NCI-H2107 (cell line): ENCODE measurements around the gene NDUFAF5.

Experiments
- DNase-seq: peaks from one replicate; lab custom pipeline; 2025; lab: John Stamatoyannopoulos, UW

Gene NDUFAF5

DNA sequence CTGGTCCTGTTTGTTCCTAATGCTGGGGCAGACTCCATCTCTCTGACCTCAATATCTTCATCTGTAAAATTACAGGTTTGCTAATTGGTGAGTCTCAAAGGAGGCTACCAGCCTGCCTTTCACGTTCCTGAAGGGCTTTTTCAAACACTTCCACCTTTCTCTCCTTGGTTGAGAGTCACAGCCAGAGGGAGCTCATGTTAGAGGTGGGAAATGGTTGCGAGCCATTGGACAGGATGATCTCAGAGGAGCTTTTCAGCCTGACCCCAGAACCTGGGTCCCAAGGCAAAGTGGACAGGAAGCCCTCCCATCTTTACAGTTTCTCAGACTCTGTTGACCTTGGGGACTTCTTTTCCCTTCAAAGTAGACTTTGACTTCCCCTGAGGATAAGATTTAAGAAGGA, 37.6 kb downstream of the NDUFAF5 start:
- DNase-seq = no peak

GRCh38 chr20:13824459-13824858, 39.6 kb downstream of the NDUFAF5 start:
- DNase-seq = no peak

- no peak for DNase-seq
Observed at GRCh38 chr20:13825465-13825864, 40.6 kb downstream of the NDUFAF5 start.

DNA sequence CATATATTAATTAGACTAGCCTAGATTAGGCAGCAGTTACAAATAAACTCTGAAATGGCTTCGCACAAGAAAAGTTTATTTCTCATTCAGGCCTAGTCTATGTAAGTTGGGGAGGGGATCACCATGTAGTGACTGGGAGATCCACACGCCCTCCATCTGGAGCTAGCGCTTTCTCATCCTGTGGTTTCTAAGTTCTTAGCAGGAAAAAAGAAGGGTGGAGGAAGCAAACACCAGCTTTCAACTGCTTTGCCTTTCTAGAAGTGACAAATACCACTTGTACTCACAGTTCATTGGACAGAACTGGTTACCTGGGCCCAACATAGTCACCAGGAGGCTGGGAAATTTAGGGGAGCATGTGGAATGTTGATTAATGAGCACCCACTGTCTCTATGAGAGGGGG, 46.6 kb downstream of the NDUFAF5 start:
- DNase-seq = no peak

DNA sequence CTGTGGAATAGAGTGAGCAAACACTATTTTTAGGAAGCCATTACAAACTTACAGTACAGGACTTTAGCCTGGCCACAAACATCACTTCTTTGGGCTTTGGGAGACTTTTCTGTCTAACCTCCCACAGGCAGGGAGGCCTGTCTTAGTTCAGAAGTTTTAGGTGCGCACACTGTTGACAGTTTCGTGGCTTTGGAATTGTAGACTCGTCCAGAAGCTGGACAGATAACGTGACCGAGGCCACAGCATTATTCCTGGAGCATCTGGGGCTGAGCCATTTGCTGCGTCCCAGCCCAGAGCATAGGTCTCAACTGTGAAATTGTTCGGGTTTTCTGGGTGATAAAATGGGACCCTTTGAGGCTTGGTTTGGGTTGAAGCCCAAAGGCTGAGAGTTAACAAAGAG, 53.8 kb downstream of the NDUFAF5 start:
- no peak for DNase-seq

DNA sequence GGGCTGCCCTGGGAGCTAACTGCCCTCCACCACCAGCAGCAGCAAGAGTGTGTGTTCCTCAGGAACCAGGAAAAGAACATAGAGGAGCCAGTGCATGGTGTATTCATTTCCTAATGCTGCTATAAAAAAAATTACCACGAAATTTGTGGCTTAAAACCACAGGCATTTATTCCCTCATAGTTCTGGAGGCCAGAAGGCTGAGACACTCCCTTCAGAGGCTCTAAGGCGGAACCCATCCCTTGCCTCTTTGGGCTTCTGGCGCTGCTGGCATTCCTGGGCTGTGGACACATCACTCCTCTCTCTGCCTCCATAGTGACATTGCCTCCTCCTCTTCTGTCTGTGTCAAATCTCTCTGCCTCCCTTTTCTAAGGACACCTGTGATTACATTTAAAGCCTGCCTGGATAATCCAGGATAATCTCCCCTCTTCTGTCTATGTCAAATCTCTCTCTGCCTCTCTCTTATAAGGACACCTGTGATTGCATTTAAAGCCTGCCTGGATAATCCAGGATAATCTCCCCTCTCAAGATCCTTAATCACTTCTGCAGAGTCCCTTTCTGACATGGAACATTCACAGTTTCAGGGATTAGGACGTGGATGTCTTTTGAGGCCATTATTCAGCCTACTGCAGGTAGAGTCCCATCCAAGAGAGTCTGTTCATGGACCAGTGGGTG, 54.7 kb downstream of the NDUFAF5 start:
- no peak for DNase-seq

DNA sequence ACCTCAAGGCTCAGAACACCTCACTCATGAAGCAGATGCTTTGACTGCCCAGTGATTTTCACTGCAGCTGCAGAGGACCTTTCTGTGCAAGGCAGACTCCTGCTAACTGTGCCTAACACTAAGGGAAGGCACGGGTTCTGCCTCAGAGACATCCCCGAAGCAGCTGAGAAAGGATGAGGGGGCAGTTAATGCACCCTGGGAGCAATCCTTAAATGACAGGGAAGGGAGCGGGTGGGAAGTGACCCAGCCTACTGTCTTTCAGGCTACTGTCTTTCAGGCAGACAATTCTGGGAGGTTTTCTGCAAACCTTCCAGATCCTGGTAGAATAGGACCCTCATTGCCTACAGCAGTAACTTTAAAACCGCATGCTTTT, 55.3 kb downstream of the NDUFAF5 start:
- no peak for DNase-seq

DNA sequence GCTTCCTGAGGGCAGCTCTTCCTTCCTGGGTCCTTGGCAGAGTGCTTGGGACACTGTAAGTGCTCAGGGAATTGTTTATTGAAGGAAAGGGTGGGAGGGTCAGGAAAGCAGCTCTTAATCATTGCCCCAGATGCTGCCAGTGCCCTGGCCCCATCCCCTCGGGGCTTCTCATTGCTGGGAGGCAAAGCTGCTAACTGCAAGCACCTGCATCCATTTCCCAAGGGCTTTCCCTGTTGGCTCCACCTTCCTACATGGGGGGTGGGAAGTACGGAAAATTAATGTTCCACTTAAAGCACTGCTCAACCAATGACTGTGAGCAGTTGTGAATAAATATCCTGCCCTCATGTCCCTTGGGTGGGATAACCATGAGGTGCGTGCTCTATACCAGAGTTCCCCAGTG, 56.4 kb downstream of the NDUFAF5 start:
- no peak for DNase-seq

GRCh38 chr20:13844296-13844695, 59.5 kb downstream of the NDUFAF5 start:
- no peak for DNase-seq

GRCh38 chr20:13851279-13851678, 66.5 kb downstream of the NDUFAF5 start:
- DNase-seq = no peak

DNA sequence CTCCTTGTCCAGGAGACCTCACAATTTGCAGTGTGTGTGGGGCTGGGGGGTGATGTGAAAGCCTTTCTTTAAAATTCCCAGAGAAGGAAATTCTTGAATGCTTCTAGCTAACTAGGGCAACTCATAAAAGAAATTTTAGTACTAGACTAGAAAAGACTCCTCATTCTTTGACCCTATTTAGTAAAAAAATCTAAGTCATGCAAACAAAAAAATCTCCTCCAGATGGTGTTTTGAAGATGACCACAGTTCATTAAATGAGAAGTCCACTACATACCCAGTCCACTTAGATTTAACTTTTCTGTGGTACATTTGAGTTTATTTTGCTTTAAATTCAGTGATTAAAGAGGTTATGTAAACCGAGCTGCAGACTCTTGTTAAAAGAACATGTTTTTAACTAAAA, 67.5 kb downstream of the NDUFAF5 start:
- DNase-seq = no peak

- no peak for DNase-seq
Observed at GRCh38 chr20:13855613-13856012, 70.8 kb downstream of the NDUFAF5 start.

DNA sequence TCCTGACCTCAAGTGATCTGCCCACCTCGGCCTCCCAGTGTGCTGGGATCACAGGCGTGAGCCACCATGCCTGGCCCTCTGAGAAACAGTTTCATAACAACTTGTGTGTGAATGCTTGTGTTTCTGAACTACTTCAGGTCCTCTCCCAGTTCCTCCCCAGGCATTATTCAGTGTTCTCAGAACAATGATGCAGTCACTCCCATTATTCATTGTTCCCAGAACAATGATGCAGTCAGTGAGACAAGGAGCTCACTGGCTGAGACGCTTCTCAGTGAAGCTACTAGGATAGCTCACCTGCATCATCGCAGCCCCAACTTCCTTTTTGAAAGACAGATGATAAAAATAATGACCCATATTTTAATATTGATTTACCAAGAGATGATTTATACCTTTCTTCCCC, 71.5 kb downstream of the NDUFAF5 start:
- DNase-seq = no peak

- no peak for DNase-seq
Observed at GRCh38 chr20:13857304-13857703, 72.5 kb downstream of the NDUFAF5 start.

GRCh38 chr20:13857961-13858360, 73.1 kb downstream of the NDUFAF5 start:
- DNase-seq = no peak

GRCh38 chr20:13858439-13858838, 73.6 kb downstream of the NDUFAF5 start:
- no peak for DNase-seq

GRCh38 chr20:13858871-13859270, 74.0 kb downstream of the NDUFAF5 start:
- DNase-seq = no peak

DNA sequence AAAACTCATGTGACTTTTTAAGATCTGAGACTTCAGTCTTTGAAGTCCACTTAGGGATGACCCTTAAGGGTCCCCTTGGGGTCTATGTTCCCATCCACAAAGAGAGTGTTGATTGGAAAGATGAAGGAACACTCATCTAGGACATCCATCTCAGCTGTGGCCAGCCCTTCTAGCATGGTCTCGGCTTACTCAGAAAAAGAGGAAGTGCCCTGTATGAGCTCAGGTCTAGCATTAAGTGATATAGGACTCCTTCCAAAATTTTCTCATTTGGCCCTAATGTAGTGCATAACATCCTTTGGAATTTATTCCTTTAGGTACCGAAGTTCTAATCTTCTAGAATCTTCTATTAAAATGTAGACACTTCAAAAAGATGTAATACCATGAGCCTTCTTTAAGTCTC, 77.4 kb downstream of the NDUFAF5 start:
- DNase-seq = no peak

- DNase-seq = no peak
Observed at GRCh38 chr20:13863244-13863643, 78.4 kb downstream of the NDUFAF5 start.

DNA sequence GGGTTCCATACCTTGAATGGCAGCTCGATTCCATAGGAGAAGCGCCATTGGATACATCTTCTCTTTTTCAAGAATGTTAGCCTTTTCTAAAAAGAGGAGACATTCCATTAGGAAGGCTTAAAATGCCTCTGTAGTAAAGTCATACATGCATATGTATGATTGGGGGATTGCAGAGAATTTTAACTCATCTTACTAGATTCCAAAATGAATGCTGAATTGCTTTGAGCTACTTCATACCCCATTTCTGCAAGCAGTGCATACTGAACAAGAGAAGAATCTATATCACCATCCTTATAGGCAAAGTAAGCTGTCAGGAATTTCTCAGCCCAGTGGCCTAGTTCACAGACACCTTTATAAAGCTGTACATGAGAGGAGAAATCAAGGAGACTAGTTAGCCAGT, 80.3 kb downstream of the NDUFAF5 start:
- no peak for DNase-seq

GRCh38 chr20:13865791-13866351, 81.0 kb downstream of the NDUFAF5 start:
- DNase-seq = no peak

DNA sequence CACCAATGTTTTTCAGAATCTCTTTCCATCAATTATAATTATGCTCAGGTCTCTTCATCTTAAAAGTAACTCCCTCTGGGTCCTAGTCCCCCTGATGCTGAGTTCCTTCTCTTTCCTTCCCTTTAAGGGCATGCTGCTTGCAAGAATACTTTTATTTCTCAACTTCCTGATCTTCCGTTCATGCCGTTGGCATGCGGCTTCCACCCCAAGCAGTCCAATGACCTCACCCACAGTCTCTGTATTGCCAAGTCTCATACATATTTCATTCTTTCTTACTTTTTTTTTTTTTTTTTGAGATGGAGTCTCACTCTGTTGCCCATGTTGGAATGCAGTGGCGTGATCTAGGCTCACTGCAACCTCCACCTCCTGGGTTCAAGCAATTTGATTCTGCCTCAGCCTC, 83.5 kb downstream of the NDUFAF5 start:
- no peak for DNase-seq

- DNase-seq = no peak
Observed at GRCh38 chr20:13870170-13870748, 85.4 kb downstream of the NDUFAF5 start.
